Urinary bladder (tissue), 2 donors: ENCODE data around the gene LDHB. TPM values are rescaled to one million over a fixed set of nuclear protein-coding genes. Genes with fewer than 3 reads are reported as not detected.

Experiments used
- polyA plus RNA-seq: library from polyadenylated mRNA; stranded (reverse); fragments of 200-250 nt; gene quantifications from one replicate; pipeline ENCODE4 v1.2.3, GENCODE V29; 2013
- total RNA-seq: library from RNA; depleted of rRNA; stranded (reverse); fragments of >200 nt; gene quantifications from one replicate; pipeline ENCODE4 v1.2.3, GENCODE V29; 2014
- donor health status: healthy.

The LDHB gene
- total and polyA plus RNA-seq, 2 donors, result 356 to 465 TPM

Other genes starting within 250 kb of the LDHB start
- gene PYROXD1, start 220.2 kb downstream of the LDHB start, total RNA-seq, result 28.8 TPM
- gene PYROXD1, start 220.2 kb downstream of the LDHB start, polyA plus RNA-seq, result 12.4 TPM
- 77.3 TPM for gene RECQL, start 156.2 kb downstream of the LDHB start, total RNA-seq
- 30.1 TPM for gene RECQL, start 156.2 kb downstream of the LDHB start, polyA plus RNA-seq
- 80.0 TPM for gene GOLT1B, start 156.1 kb downstream of the LDHB start, total RNA-seq
- 37.9 TPM for gene GOLT1B, start 156.1 kb downstream of the LDHB start, polyA plus RNA-seq
- 0.95 TPM for gene SPX, start 131.5 kb downstream of the LDHB start, total RNA-seq
- 0.33 TPM for gene SPX, start 131.5 kb downstream of the LDHB start, polyA plus RNA-seq
- not detected for gene GYS2, start 53.0 kb downstream of the LDHB start, total RNA-seq
- gene GYS2, start 53.0 kb downstream of the LDHB start, polyA plus RNA-seq, result 0.04 TPM
- gene KCNJ8, start 116.9 kb upstream of the LDHB start, total RNA-seq, result 30.3 TPM
- gene KCNJ8, start 116.9 kb upstream of the LDHB start, polyA plus RNA-seq, result 26.5 TPM